Psoas muscle (tissue), 8 donors: ENCODE measurements around the gene AHRR. TPM values are rescaled to one million over a fixed set of nuclear protein-coding genes. Genes with fewer than 3 reads are reported as not detected.
A peak's percentile ranks its signal among the peaks of the same experiment; 100 is the strongest.

ENCODE experiments used
- ATAC-seq, 4 donors: fragments of 200-7000 bp; cut with Tn5 transposase; one replicate each; pipeline ENCODE4 v1.9.1; 2020; ENCODE audit warnings: moderate library complexity in 3 of 4, mild to moderate bottlenecking in 2 of 4
- DNase-seq, 2 donors: peaks; one replicate each; pipeline ENCODE4 v3.0.0-alpha.2; 2020
- H3K27ac ChIP-seq: fragments of 200-600 bp; one replicate; pipeline ENCODE4 v1.8.0; 2022
- H3K27me3 ChIP-seq, 3 donors: fragments of 200-600 bp in 1 of 3; one replicate each; pipeline versions ENCODE4 v1.6.1 to v1.8.0; 2013 to 2022; ENCODE audit warnings: low read length in 2 of 3, mild to moderate bottlenecking in 2 of 3, moderate library complexity in 1 of 3; ENCODE audit not compliant: insufficient read depth in 3 of 3
- H3K36me3 ChIP-seq, 2 donors: fragments of 200-600 bp in 1 of 2; one replicate each; pipeline versions ENCODE4 v1.6.1 to v1.8.0; 2013 to 2022; ENCODE audit warnings: low read depth in 1 of 2, mild to moderate bottlenecking in 1 of 2, moderate library complexity in 1 of 2; ENCODE audit not compliant: insufficient read depth in 1 of 2
- H3K4me1 ChIP-seq: fragments of 200-600 bp; one replicate; pipeline ENCODE4 v1.8.0; 2022
- H3K4me3 ChIP-seq: fragments of 200-600 bp; one replicate; pipeline ENCODE4 v1.8.0; 2022; ENCODE audit warnings: mild to moderate bottlenecking
- H3K9me3 ChIP-seq: fragments of 200-600 bp; one replicate; pipeline ENCODE4 v1.8.0; 2022
- CTCF ChIP-seq: fragments of 200-600 bp; IDR thresholded peaks from one replicate; pipeline ENCODE4 v1.8.0; 2022; ENCODE audit warnings: antibody characterized with exemption
- WGBS, 3 donors: extraction: QIAGEN DNeasy Blood & Tissue Kit; methylation state at CpG; one replicate each; pipeline versions ENCODE4 v1.1.6 to v1.1.7; 2013; 5-methylcytosine and 5-hydroxymethylcytosine counted together
- intact Hi-C, 2 donors: fragments of 100-400 bp; cut with DNase I; formaldehyde crosslinking; loops; one replicate each; pipeline versions ENCODE4 v1.11.0 to v1.14.2; 2022
- polyA plus RNA-seq, 3 donors: library from polyadenylated mRNA; stranded (reverse); fragments of 200-250 nt; gene quantifications; one replicate each; pipeline ENCODE4 v1.2.3, GENCODE V29; 2013
- total RNA-seq, 4 donors: library from RNA; stranded (reverse); fragmentation: NEBNext Ultra II Directional in 2 of 4; extraction: Animal tissue kit (Norgen Biotek cat#: 25700) in 2 of 4; gene quantifications; one replicate each; pipeline versions ENCODE4 v1.2.1 to v1.2.4, GENCODE V29; 2021 to 2023
- donor health status: healthy with polysubstance abuse.
- donor health status: DM: no; HTN: no; CAD: no; lungs with moderate emphysema.
- donor health status: Bipolar disorder and iron deficiency.
- donor health status: healthy.
- donor health status: DM: yes; HTN: yes; CAD: no.
- donor health status: DM: no; HTN: no; CAD: no.
- donor health status: DM: no; HTN: no; CAD: no.
- donor health status: DM: yes; HTN: yes; CAD: no.

AHRR gene
- total and polyA plus RNA-seq, 7 donors: 0.10 to 7.4 (median 0.45) TPM

- peaks cover 0 to 13% (median 6%) of the 10 kb centered on the region in 3 donors for H3K27me3 ChIP-seq
- H3K9me3 ChIP-seq: no peaks in the 10 kb centered on the region
- intact Hi-C loops: no loop called here
- H3K4me1 ChIP-seq: no peaks in the 10 kb centered on the region
- H3K4me3 ChIP-seq: no peak overlapping the region
- H3K27ac ChIP-seq: no peak overlapping the region
- TF ChIP-seq CTCF: no peak
- H3K36me3 ChIP-seq: no peaks in the 10 kb centered on the region
- DNase-seq (peak in 1 of 2 donors; percentile 44), ATAC-seq (no peak)
- 83 to 86% (median 85%) methylated on average over 19 to 22 of the region's 22 CpGs for WGBS, 3 donors
These were observed 107.4 kb downstream of the AHRR start for GRCh38 chr5:428754-429452.

GRCh38 chr5:429453-430188, 108.1 kb downstream of the AHRR start:
- Histone ChIP-seq H3K4me3 (no peak overlapping the region), H3K27me3 (peaks cover 0 to 13% (median 6%) of the 10 kb centered on the region in 3 donors), H3K27ac (no peak overlapping the region), H3K4me1 (no peaks in the 10 kb centered on the region), H3K36me3 (no peaks in the 10 kb centered on the region), H3K9me3 (no peaks in the 10 kb centered on the region)
- TF ChIP-seq CTCF: no peak
- ATAC-seq: peak in 1 of 4 donors; percentile 12
- intact Hi-C loops: no loop called here
- WGBS, 3 donors: 41 to 45% (median 43%) methylated on average over 31 to 35 of the region's 35 CpGs
- DNase-seq: peak in 1 of 2 donors; percentile 34

GRCh38 chr5:430214-430925, 108.9 kb downstream of the AHRR start:
- no peak overlapping the region for H3K27ac ChIP-seq
- DNase-seq: peak in 1 of 2 donors; percentile 50
- ATAC-seq: no peak
- H3K4me1 ChIP-seq: no peaks in the 10 kb centered on the region
- H3K4me3 ChIP-seq: no peak overlapping the region
- no peaks in the 10 kb centered on the region for H3K36me3 ChIP-seq
- peaks cover 0 to 13% (median 6%) of the 10 kb centered on the region in 3 donors for H3K27me3 ChIP-seq
- intact Hi-C loops: no loop called here
- 75 to 80% (median 78%) methylated on average over 25 of the region's 25 CpGs for WGBS, 3 donors
- no peak for TF ChIP-seq CTCF
- no peaks in the 10 kb centered on the region for H3K9me3 ChIP-seq

- Histone ChIP-seq H3K27ac (no peak overlapping the region), H3K4me3 (no peak overlapping the region), H3K36me3 (no peaks in the 10 kb centered on the region), H3K27me3 (peaks cover 0 to 9% (median 6%) of the 10 kb centered on the region in 3 donors), H3K4me1 (no peaks in the 10 kb centered on the region), H3K9me3 (no peaks in the 10 kb centered on the region)
- ATAC-seq (peak; percentile 35 to 67 (median 46)), DNase-seq (peak in 1 of 2 donors; percentile 48)
- TF ChIP-seq CTCF: peak; percentile 45
- WGBS, 3 donors: 44 to 55% (median 49%) methylated on average over 17 to 18 of the region's 18 CpGs
- intact Hi-C loops: no loop called here
These were observed 109.6 kb downstream of the AHRR start for GRCh38 chr5:431001-431710.
